OCI-M2 (cell line): ENCODE data around the gene SLC25A6.
"Not testable (repeated sequence)": the region's sequence is repeated elsewhere in the genome, so short reads cannot be mapped to it uniquely, and the experiment has no call there.

ENCODE experiments used
- DNase-seq: peaks from one replicate; lab custom pipeline; 2025; ENCODE audit not compliant: unreplicated experiment; lab: John Stamatoyannopoulos, UW

Gene SLC25A6

GRCh38 chrX:1391707-1392375 lies at the start of gene SLC25A6:
TSS of gene SLC25A6 (minus strand) at chrX:1392113. CDS start at chrX:1392009, 104 bp downstream.
- DNase-seq, result no peak

GRCh38 chrX:1440506-1440905 lies 48.6 kb upstream of the SLC25A6 start:
- DNase-seq, result no peak

GRCh38 chrX:1435241-1435895 lies 43.5 kb upstream of the SLC25A6 start:
- no peak for DNase-seq

GRCh38 chrX:1434871-1435240 lies 42.9 kb upstream of the SLC25A6 start:
- DNase-seq, result no peak

GRCh38 chrX:1433646-1434357 lies 41.9 kb upstream of the SLC25A6 start:
- no peak for DNase-seq

- DNase-seq, result no peak
Observed at GRCh38 chrX:1430451-1430850, 38.5 kb upstream of the SLC25A6 start.

GRCh38 chrX:1427756-1428155 lies 35.8 kb upstream of the SLC25A6 start:
- DNase-seq, result no peak

- not testable (repeated sequence) for DNase-seq
Observed at GRCh38 chrX:1426321-1426720, 34.4 kb upstream of the SLC25A6 start.

- no peak for DNase-seq
Observed at GRCh38 chrX:1425381-1425780, 33.5 kb upstream of the SLC25A6 start.

- DNase-seq, result no peak
Observed at GRCh38 chrX:1424147-1424851, 32.4 kb upstream of the SLC25A6 start.

GRCh38 chrX:1423215-1423614 lies 31.3 kb upstream of the SLC25A6 start:
- DNase-seq, result no peak

GRCh38 chrX:1422135-1422465 lies 30.2 kb upstream of the SLC25A6 start:
- no peak for DNase-seq

- no peak for DNase-seq
Observed at GRCh38 chrX:1421433-1422134, 29.7 kb upstream of the SLC25A6 start.

GRCh38 chrX:1420371-1420770 lies 28.5 kb upstream of the SLC25A6 start:
- DNase-seq, result no peak

- DNase-seq, result no peak
Observed at GRCh38 chrX:1419545-1420355, 27.8 kb upstream of the SLC25A6 start.

GRCh38 chrX:1418901-1419544 lies 27.1 kb upstream of the SLC25A6 start:
- no peak for DNase-seq

GRCh38 chrX:1417921-1418771 lies 26.2 kb upstream of the SLC25A6 start:
- DNase-seq, result no peak

- DNase-seq, result no peak
Observed at GRCh38 chrX:1416965-1417760, 25.2 kb upstream of the SLC25A6 start.
